KOPT-K1 (cell line): Measurements from ENCODE around the gene KRTAP12-4.
"Not testable (repeated sequence)": the region's sequence is repeated elsewhere in the genome, so short reads cannot be mapped to it uniquely, and the experiment has no call there.

Experiments used
- H3K27ac ChIP-seq: fragments of 200-600 bp; sonication (generic); 2 replicates; pipeline ENCODE4 v1.5.1; 2016; ENCODE audit warnings: antibody characterized with exemption, mild to moderate bottlenecking, low read depth, low read length; ENCODE audit not compliant: poor library complexity, severe bottlenecking
- H3K36me3 ChIP-seq: fragments of 200-600 bp; sonication (generic); 2 replicates; pipeline ENCODE4 v1.5.1; 2017; ENCODE audit warnings: antibody characterized with exemption, mild to moderate bottlenecking, low read length, moderate library complexity; ENCODE audit not compliant: insufficient read depth
- H3K9me3 ChIP-seq: fragments of 200-600 bp; sonication (generic); 2 replicates; pipeline ENCODE4 v1.5.1; 2017; ENCODE audit warnings: antibody characterized with exemption, low read length, mild to moderate bottlenecking; ENCODE audit not compliant: insufficient read depth, poor library complexity, severe bottlenecking

Gene KRTAP12-4

GRCh38 chr21:44695184-44695583 lies 40.7 kb upstream of the KRTAP12-4 start:
- Histone ChIP-seq H3K27ac (no peak overlapping the region), H3K9me3 (peaks cover 18% of the 10 kb centered on the region), H3K36me3 (no peaks in the 10 kb centered on the region)

GRCh38 chr21:44694776-44695175 lies 40.3 kb upstream of the KRTAP12-4 start:
- peaks cover 18% of the 10 kb centered on the region for H3K9me3 ChIP-seq
- no peak overlapping the region for H3K27ac ChIP-seq
- no peaks in the 10 kb centered on the region for H3K36me3 ChIP-seq

DNA sequence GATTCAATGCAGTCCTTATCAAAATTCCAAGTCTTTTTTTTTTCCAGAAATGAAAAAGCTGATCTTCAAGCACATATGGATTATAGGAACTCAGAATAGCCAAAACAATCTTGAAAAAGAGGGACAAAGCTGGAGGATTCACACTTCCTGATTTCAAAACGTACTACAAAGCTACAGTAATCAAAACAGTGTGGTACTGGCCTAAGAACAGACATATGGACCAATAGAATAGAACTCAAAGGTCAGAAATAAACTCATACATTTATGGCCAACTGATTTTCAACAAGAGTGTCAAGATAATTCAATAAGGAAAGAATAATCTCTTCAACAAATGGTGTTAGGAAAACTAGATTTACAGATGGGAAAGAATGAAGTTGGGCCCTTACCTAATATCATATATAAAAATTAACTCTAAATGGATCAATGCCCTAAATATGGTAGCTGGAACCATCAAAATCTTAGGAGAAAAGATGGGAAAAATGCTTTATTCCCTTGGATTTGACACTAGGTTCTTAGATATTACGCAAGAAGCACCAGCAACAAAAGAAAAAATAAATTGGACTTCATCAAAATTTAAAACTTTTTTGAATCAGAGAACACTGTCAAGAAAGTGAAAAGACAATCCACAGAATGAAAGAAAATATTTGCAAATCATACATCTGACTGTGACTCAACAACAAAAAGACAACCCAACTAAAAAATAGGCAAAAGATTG lies 38.5 kb upstream of the KRTAP12-4 start:
- Histone ChIP-seq H3K9me3 (peaks cover 18% of the 10 kb centered on the region), H3K27ac (no peak overlapping the region), H3K36me3 (no peaks in the 10 kb centered on the region)

- Histone ChIP-seq H3K9me3 (peaks cover 18% of the 10 kb centered on the region), H3K27ac (no peak overlapping the region), H3K36me3 (no peaks in the 10 kb centered on the region)
Observed at GRCh38 chr21:44691686-44692085, 37.2 kb upstream of the KRTAP12-4 start.

- not testable (repeated sequence) for H3K36me3 ChIP-seq, H3K27ac ChIP-seq
- peaks cover 18% of the 10 kb centered on the region for H3K9me3 ChIP-seq
Observed at GRCh38 chr21:44689740-44690139, 35.3 kb upstream of the KRTAP12-4 start.

GRCh38 chr21:44687671-44688070 lies 33.2 kb upstream of the KRTAP12-4 start:
- Histone ChIP-seq H3K27ac (no peak overlapping the region), H3K36me3 (no peaks in the 10 kb centered on the region), H3K9me3 (peaks cover 4% of the 10 kb centered on the region)

- Histone ChIP-seq H3K9me3 (no peaks in the 10 kb centered on the region), H3K36me3 (no peaks in the 10 kb centered on the region), H3K27ac (no peak overlapping the region)
Observed at GRCh38 chr21:44686843-44687561, 32.5 kb upstream of the KRTAP12-4 start.

DNA sequence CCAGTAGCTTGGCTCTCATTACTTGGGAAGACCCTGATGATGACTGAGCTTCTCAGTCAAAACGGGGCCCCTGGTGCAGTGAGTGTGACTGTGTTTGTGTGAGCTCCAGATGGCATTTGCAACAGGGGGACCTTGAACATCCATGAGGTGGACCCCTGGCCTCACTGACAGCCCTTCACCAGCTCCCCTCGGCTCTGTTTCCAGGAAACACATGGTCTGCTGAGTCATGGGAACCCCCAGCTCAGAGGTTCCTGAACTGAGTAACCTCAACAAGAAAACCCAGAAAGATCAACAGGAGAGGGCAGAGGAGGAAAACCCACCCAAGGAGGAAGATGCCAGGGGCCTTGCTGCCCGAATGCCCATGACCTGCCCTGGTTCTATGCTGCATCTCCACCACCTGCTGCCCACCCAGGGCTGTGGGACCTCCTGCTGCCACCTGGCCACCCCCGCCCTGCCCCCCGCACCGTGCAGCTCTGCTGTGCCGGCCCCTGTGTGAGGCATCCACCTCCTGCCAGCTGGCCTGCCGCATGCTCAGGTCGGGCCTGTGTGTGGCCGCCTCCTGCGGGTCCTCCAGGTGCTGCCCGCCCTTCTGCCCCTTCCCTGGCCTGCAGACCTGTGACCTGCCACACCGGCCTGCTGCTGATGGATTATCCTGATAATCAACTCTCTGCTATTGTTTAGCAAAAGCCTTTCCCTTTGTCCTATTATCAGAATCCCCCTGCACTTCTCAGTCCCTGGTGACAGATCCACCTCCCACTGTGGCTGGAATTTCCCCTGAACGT lies 31.7 kb upstream of the KRTAP12-4 start:
- no peak overlapping the region for H3K27ac ChIP-seq

GRCh38 chr21:44685050-44685449 lies 30.6 kb upstream of the KRTAP12-4 start:
- not testable (repeated sequence) for H3K27ac ChIP-seq, H3K36me3 ChIP-seq, H3K9me3 ChIP-seq

More for the DNA sequence above, 31.7 kb upstream of the KRTAP12-4 start:
- H3K9me3 ChIP-seq, result no peaks in the 10 kb centered on the region
- H3K36me3 ChIP-seq, result no peaks in the 10 kb centered on the region

DNA sequence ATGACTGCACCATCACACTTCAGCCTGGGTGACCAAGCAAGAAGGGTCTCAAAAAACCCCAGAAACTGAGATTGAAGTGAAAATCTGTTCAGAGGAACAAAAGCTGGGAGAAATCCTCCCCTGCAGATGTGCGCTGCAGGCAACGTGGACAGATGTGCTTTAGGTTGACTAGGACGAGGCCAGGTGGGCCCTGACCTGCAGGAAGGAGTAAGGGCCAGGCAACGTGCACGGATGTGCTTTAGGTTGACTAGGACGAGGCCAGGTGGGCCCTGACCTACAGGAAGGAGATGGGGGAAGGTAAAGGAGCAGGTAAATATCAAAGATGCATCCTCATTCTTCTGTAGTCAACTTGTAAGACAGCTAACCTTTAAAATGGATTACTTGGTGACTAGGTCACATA lies 30.0 kb upstream of the KRTAP12-4 start:
- Histone ChIP-seq H3K36me3 (no peaks in the 10 kb centered on the region), H3K9me3 (no peaks in the 10 kb centered on the region), H3K27ac (no peak overlapping the region)

DNA sequence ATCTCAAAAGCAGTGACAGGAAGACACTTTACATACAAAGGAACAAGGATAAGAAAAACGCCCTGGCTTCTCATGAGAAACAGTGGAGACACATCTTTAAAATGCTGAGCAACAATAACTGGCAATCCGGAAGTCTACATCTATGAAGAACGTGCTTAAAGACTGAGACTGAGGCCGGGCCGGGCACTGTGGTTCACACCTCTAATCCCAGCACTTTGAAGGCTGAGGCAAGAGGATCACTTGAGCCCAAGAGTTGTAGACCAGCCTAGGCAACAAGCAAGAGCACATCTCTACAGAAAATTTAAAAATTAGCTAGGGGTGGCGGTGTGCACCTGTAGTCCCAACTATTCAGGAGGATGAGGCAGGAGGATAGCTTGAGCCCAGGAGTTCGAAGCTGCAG lies 29.6 kb upstream of the KRTAP12-4 start:
- H3K27ac ChIP-seq, result no peak overlapping the region
- no peaks in the 10 kb centered on the region for H3K9me3 ChIP-seq
- no peaks in the 10 kb centered on the region for H3K36me3 ChIP-seq

DNA sequence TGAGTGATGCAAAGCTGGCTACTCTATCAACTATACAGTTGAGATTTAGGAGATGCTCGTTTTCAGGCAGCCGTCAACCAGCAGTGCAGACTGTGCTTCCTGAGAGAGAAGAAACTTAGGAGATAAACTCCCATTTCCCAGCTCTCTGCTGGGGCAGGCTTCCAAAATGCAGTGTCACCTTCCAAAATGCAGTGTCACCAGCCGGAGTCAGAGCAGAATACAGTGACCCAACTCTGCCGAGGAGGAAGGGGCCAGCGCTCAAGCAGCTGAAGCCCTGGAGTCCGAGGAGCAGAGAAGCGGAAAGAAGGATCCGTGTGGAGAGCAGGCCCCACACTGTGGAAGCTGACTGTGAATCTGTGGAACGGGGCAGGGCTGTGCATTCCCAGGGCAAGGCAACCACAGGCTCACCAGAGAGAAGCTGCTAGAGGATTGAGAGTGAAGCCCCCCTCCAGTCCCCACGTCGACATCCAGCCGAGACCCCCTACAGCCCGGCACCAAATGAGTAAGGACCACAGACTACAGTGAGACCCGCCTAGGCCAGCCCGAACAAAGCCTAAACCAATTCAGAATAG lies 28.2 kb upstream of the KRTAP12-4 start:
- no peaks in the 10 kb centered on the region for H3K9me3 ChIP-seq
- H3K27ac ChIP-seq, result no peak overlapping the region
- H3K36me3 ChIP-seq, result no peaks in the 10 kb centered on the region

DNA sequence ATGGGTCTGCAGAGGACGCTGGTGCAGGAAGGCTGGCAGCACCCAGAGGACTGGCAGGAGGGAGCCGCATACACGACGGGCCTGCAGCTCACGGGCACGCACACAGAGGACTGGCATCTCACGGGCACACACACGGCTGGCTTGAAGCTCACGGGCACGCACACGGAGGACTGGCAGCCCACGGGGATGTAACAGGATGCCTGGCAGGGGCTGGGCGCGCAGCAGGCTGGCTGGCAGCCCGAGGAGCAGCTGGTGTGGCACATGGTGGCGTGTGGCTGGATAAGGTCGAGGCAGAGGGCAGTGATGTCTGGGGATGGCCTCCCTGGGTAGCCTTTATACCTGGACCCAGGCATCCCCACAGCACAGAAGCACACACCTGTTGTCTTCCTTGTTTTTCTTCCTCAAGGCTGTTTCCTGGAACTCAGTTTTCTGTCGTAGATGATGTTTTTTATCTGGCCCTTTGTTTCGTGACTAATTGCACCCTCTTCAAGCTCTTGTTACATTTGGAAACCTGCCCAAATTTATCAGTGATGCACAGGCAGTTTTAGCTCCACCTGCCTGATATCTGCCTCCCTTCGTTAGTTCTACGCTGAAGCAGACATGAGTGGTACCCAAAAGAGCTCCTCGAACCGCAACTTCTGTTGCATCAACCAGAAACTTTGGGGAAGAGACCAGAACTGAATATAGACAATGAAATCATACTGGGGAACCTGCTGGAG lies 27.6 kb upstream of the KRTAP12-4 start, which contains the start of gene KRTAP12-1:
TSS of gene KRTAP12-1 (minus strand) at position 303 of the 719 bp plus-strand sequence. CDS start at position 263, 40 bp downstream.
- Histone ChIP-seq H3K9me3 (no peaks in the 10 kb centered on the region), H3K27ac (no peak within 1 kb of the TSS), H3K36me3 (no peaks in the 10 kb centered on the region)

GRCh38 chr21:44681152-44681551 lies 26.7 kb upstream of the KRTAP12-4 start:
- no peaks in the 10 kb centered on the region for H3K9me3 ChIP-seq
- no peak overlapping the region for H3K27ac ChIP-seq
- no peaks in the 10 kb centered on the region for H3K36me3 ChIP-seq
